ENCODE data around the gene IRF5.

The IRF5 gene

GRCh38 chr7:128921866-128922440, 15.8 kb upstream of the IRF5 start:
- TF ChIP-seq GATA2 (IDR thresholded peaks at IDR 0.05; ENCODE audit: low read depth, low read length) (no peak), GATA3 (IDR thresholded peaks at IDR 0.05; ENCODE audit: low read depth, low read length) (no peak)

GRCh38 chr7:128922496-128923410, 15.0 kb upstream of the IRF5 start:
- no peak for TF ChIP-seq GATA2 (IDR thresholded peaks at IDR 0.05; ENCODE audit: low read depth, low read length)
- TF ChIP-seq GATA3 (IDR thresholded peaks at IDR 0.05; ENCODE audit: low read depth, low read length), result no peak

GRCh38 chr7:128923411-128923800, 14.3 kb upstream of the IRF5 start:
- TF ChIP-seq GATA2 (IDR thresholded peaks at IDR 0.05; ENCODE audit: low read depth, low read length) (no peak), GATA3 (IDR thresholded peaks at IDR 0.05; ENCODE audit: low read depth, low read length) (no peak)

GRCh38 chr7:128924707-128925588, 12.8 kb upstream of the IRF5 start:
- TF ChIP-seq GATA3 (IDR thresholded peaks at IDR 0.05; ENCODE audit: low read depth, low read length) (no peak), GATA2 (IDR thresholded peaks at IDR 0.05; ENCODE audit: low read depth, low read length) (no peak)

- no peak for TF ChIP-seq GATA2 (IDR thresholded peaks at IDR 0.05; ENCODE audit: low read depth, low read length)
- no peak for TF ChIP-seq GATA3 (IDR thresholded peaks at IDR 0.05; ENCODE audit: low read depth, low read length)
These were observed 9.4 kb upstream of the IRF5 start for GRCh38 chr7:128928159-128928813.

- no peak for TF ChIP-seq GATA2 (IDR thresholded peaks at IDR 0.05; ENCODE audit: low read depth, low read length)
- TF ChIP-seq GATA3 (IDR thresholded peaks at IDR 0.05; ENCODE audit: low read depth, low read length), result no peak
These were observed 8.6 kb upstream of the IRF5 start for GRCh38 chr7:128928882-128929788.

- TF ChIP-seq GATA3 (IDR thresholded peaks at IDR 0.05; ENCODE audit: low read depth, low read length), result no peak
- no peak for TF ChIP-seq GATA2 (IDR thresholded peaks at IDR 0.05; ENCODE audit: low read depth, low read length)
These were observed 6.4 kb upstream of the IRF5 start for GRCh38 chr7:128931190-128931798.

- TF ChIP-seq GATA2 (IDR thresholded peaks at IDR 0.05; ENCODE audit: low read depth, low read length) (no peak), GATA3 (IDR thresholded peaks at IDR 0.05; ENCODE audit: low read depth, low read length) (no peak)
These were observed 5.5 kb upstream of the IRF5 start for GRCh38 chr7:128931965-128932861.

GRCh38 chr7:128932862-128933179, 4.9 kb upstream of the IRF5 start:
- no peak for TF ChIP-seq GATA2 (IDR thresholded peaks at IDR 0.05; ENCODE audit: low read depth, low read length)
- no peak for TF ChIP-seq GATA3 (IDR thresholded peaks at IDR 0.05; ENCODE audit: low read depth, low read length)

- TF ChIP-seq GATA2 (IDR thresholded peaks at IDR 0.05; ENCODE audit: low read depth, low read length), result no peak
- TF ChIP-seq GATA3 (IDR thresholded peaks at IDR 0.05; ENCODE audit: low read depth, low read length), result no peak
These were observed 4.4 kb upstream of the IRF5 start for GRCh38 chr7:128933180-128933891.
